ENCODE results near the gene FBXW8.

The FBXW8 gene

DNA sequence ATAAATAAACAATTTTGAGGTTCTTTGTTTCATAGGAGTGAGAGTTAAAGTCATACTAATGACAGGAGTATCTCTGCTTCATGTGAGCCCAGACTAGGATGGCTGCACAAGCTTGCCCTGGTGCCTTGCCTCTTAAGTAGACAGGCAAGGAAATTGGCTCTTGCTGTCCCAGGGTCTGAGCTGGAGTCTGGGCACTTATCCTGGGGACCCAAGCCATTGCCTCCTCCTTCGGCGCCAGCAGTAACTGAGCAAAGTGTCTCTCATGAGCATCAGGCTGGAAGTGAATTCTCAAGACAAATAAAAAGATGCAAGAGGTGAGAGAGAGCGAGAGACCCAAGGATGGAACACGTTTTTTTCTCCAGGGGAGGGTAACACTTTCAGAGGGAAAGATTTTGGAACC, 6.9 kb upstream of the FBXW8 start:
- H3K79me2 ChIP-seq (ENCODE audit: control insufficient read depth, insufficient read depth, low read length, poor library complexity), result no peaks in the 10 kb centered on the region
- no peak overlapping the region for H3K4ac ChIP-seq (ENCODE audit: low read depth, low read length)
- no peak overlapping the region for H3K27ac ChIP-seq (ENCODE audit: low read depth, low read length)
- H4K12ac ChIP-seq (ENCODE audit: low read depth, low read length), result no peak overlapping the region
- no peak overlapping the region for H2AK5ac ChIP-seq (ENCODE audit: low read length)
- no peak for DNase-seq
- no peak overlapping the region for H3K4me2 ChIP-seq (ENCODE audit: low read length)
- H3K4me3 ChIP-seq (ENCODE audit: low read depth, low read length), result no peak overlapping the region
- H2AFZ ChIP-seq (ENCODE audit: insufficient read depth, low read length, poor library complexity), result no peak overlapping the region
- H3K9ac ChIP-seq (ENCODE audit: low read length), result no peak overlapping the region
- no peak overlapping the region for H2BK120ac ChIP-seq (ENCODE audit: insufficient read depth, low read length, poor library complexity)
- no peak overlapping the region for H4K91ac ChIP-seq (ENCODE audit: low read depth, low read length)
- H3K9me3 ChIP-seq (ENCODE audit: insufficient read depth, low read depth, low read length), result no peaks in the 10 kb centered on the region
- H3K4me1 ChIP-seq (ENCODE audit: control insufficient read depth in 1 of 2, insufficient read depth in 2 of 2, low read length in 2 of 2), result no peaks in the 10 kb centered on the region
- no peak overlapping the region for H3K14ac ChIP-seq (ENCODE audit: low read length)
- no peak overlapping the region for H2BK12ac ChIP-seq (ENCODE audit: low read length)
- H4K8ac ChIP-seq (ENCODE audit: low read depth, low read length), result no peak overlapping the region
- H3K79me1 ChIP-seq (ENCODE audit: low read length), result no peaks in the 10 kb centered on the region
- H3K23ac ChIP-seq (ENCODE audit: low read length), result no peak overlapping the region
- no CpG with 5 or more reads among the region's 4 CpGs for WGBS (ENCODE audit: extremely low coverage, insufficient coverage, insufficient read length)
- no peaks in the 10 kb centered on the region for H3K36me3 ChIP-seq (ENCODE audit: control insufficient read depth in 1 of 2, insufficient read depth in 2 of 2, low read length in 2 of 2)
- no peak overlapping the region for H3K18ac ChIP-seq (ENCODE audit: low read length)
- no peak overlapping the region for H2BK5ac ChIP-seq (ENCODE audit: low read depth, low read length, poor library complexity)
- no peaks in the 10 kb centered on the region for H3K27me3 ChIP-seq (ENCODE audit: insufficient read depth, low read length)

GRCh38 chr12:116906285-116906684, 4.5 kb upstream of the FBXW8 start:
- H2AK5ac ChIP-seq (ENCODE audit: low read length), result no peak overlapping the region
- no peak for DNase-seq
- H3K79me2 ChIP-seq (ENCODE audit: control insufficient read depth, insufficient read depth, low read length, poor library complexity), result peaks cover 4% of the 10 kb centered on the region
- no peak overlapping the region for H3K4me2 ChIP-seq (ENCODE audit: low read length)
- H2BK12ac ChIP-seq (ENCODE audit: low read length), result no peak overlapping the region
- no peaks in the 10 kb centered on the region for H3K36me3 ChIP-seq (ENCODE audit: control insufficient read depth in 1 of 2, insufficient read depth in 2 of 2, low read length in 2 of 2)
- H3K4ac ChIP-seq (ENCODE audit: low read depth, low read length), result no peak overlapping the region
- H3K23ac ChIP-seq (ENCODE audit: low read length), result no peak overlapping the region
- no peak overlapping the region for H3K9ac ChIP-seq (ENCODE audit: low read length)
- no peaks in the 10 kb centered on the region for H3K4me1 ChIP-seq (ENCODE audit: control insufficient read depth in 1 of 2, insufficient read depth in 2 of 2, low read length in 2 of 2)
- no peak overlapping the region for H2BK5ac ChIP-seq (ENCODE audit: low read depth, low read length, poor library complexity)
- no CpG with 5 or more reads among the region's 4 CpGs for WGBS (ENCODE audit: extremely low coverage, insufficient coverage, insufficient read length)
- peaks cover 4% of the 10 kb centered on the region for H3K79me1 ChIP-seq (ENCODE audit: low read length)
- H3K27ac ChIP-seq (ENCODE audit: low read depth, low read length), result no peak overlapping the region
- no peak overlapping the region for H2BK120ac ChIP-seq (ENCODE audit: insufficient read depth, low read length, poor library complexity)
- no peaks in the 10 kb centered on the region for H3K9me3 ChIP-seq (ENCODE audit: insufficient read depth, low read depth, low read length)
- no peak overlapping the region for H4K8ac ChIP-seq (ENCODE audit: low read depth, low read length)
- H4K12ac ChIP-seq (ENCODE audit: low read depth, low read length), result no peak overlapping the region
- H3K4me3 ChIP-seq (ENCODE audit: low read depth, low read length), result no peak overlapping the region
- H3K14ac ChIP-seq (ENCODE audit: low read length), result no peak overlapping the region
- H2AFZ ChIP-seq (ENCODE audit: insufficient read depth, low read length, poor library complexity), result no peak overlapping the region
- no peak overlapping the region for H3K18ac ChIP-seq (ENCODE audit: low read length)
- H3K27me3 ChIP-seq (ENCODE audit: insufficient read depth, low read length), result no peaks in the 10 kb centered on the region
- H4K91ac ChIP-seq (ENCODE audit: low read depth, low read length), result no peak overlapping the region

DNA sequence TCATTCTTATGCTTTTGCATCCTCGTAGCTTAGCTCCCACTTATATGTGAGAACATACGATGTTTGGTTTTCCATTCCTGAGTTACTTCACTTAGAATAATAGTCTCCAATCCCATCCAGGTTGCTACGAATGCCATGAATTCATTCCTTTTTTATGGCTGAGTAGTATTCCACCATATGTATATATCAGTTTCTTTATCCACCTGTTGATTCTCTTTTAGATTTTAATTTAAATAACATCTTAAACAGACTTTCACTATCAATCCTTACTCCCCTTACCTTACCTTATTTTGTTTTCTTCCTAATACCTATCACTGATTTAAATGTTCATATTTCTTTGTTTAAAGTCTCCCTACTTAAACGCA, 488 bp upstream of the FBXW8 start:
- H3K9ac ChIP-seq (ENCODE audit: low read length), result no peak overlapping the region
- no peak overlapping the region for H3K14ac ChIP-seq (ENCODE audit: low read length)
- peaks cover 4% of the 10 kb centered on the region for H3K79me1 ChIP-seq (ENCODE audit: low read length)
- no peak overlapping the region for H2AK5ac ChIP-seq (ENCODE audit: low read length)
- no peak overlapping the region for H3K23ac ChIP-seq (ENCODE audit: low read length)
- H3K27me3 ChIP-seq (ENCODE audit: insufficient read depth, low read length), result no peaks in the 10 kb centered on the region
- H3K9me3 ChIP-seq (ENCODE audit: insufficient read depth, low read depth, low read length), result no peaks in the 10 kb centered on the region
- peak overlapping the region; percentile 67 for H3K4me2 ChIP-seq (ENCODE audit: low read length)
- no peak for DNase-seq
- H3K4ac ChIP-seq (ENCODE audit: low read depth, low read length), result no peak overlapping the region
- no peak overlapping the region for H2AFZ ChIP-seq (ENCODE audit: insufficient read depth, low read length, poor library complexity)
- peaks cover 0 to 2% of the 10 kb centered on the region in 2 experiments for H3K36me3 ChIP-seq (ENCODE audit: control insufficient read depth in 1 of 2, insufficient read depth in 2 of 2, low read length in 2 of 2)
- H3K4me3 ChIP-seq (ENCODE audit: low read depth, low read length), result no peak overlapping the region
- H2BK12ac ChIP-seq (ENCODE audit: low read length), result no peak overlapping the region
- H4K91ac ChIP-seq (ENCODE audit: low read depth, low read length), result no peak overlapping the region
- no peaks in the 10 kb centered on the region for H3K4me1 ChIP-seq (ENCODE audit: control insufficient read depth in 1 of 2, insufficient read depth in 2 of 2, low read length in 2 of 2)
- H4K12ac ChIP-seq (ENCODE audit: low read depth, low read length), result no peak overlapping the region
- H4K8ac ChIP-seq (ENCODE audit: low read depth, low read length), result no peak overlapping the region
- no CpG with 5 or more reads among the region's 4 CpGs for WGBS (ENCODE audit: extremely low coverage, insufficient coverage, insufficient read length)
- no peak overlapping the region for H3K27ac ChIP-seq (ENCODE audit: low read depth, low read length)
- H2BK120ac ChIP-seq (ENCODE audit: insufficient read depth, low read length, poor library complexity), result no peak overlapping the region
- H2BK5ac ChIP-seq (ENCODE audit: low read depth, low read length, poor library complexity), result no peak overlapping the region
- H3K79me2 ChIP-seq (ENCODE audit: control insufficient read depth, insufficient read depth, low read length, poor library complexity), result peaks cover 4% of the 10 kb centered on the region
- H3K18ac ChIP-seq (ENCODE audit: low read length), result no peak overlapping the region

DNA sequence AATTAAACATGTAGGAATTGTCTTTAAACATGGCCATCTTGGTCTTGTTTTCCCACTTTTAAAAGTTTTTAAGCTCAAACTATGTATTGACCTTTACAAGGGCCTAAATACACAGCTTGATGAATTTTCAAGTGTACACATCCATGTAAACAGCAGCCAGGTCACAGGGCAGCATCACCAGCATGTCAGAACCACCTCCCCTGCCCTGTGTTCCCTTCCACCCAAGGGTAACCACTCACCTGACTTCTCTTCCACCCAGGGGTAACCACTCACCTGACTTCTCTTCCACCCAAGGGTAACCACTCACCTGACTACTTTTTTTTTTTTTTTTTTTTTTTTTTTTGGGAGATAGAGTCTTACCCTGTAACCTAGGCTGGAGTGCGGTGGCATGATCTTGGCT, 4.6 kb downstream of the FBXW8 start:
- no peak overlapping the region for H3K4me2 ChIP-seq (ENCODE audit: low read length)
- H4K12ac ChIP-seq (ENCODE audit: low read depth, low read length), result no peak overlapping the region
- no peak overlapping the region for H2AFZ ChIP-seq (ENCODE audit: insufficient read depth, low read length, poor library complexity)
- H3K18ac ChIP-seq (ENCODE audit: low read length), result no peak overlapping the region
- no peak overlapping the region for H2BK5ac ChIP-seq (ENCODE audit: low read depth, low read length, poor library complexity)
- H3K4me3 ChIP-seq (ENCODE audit: low read depth, low read length), result no peak overlapping the region
- H4K91ac ChIP-seq (ENCODE audit: low read depth, low read length), result no peak overlapping the region
- H3K79me2 ChIP-seq (ENCODE audit: control insufficient read depth, insufficient read depth, low read length, poor library complexity), result peaks cover 4% of the 10 kb centered on the region
- H3K9ac ChIP-seq (ENCODE audit: low read length), result no peak overlapping the region
- no CpG with 5 or more reads among the region's 1 CpG for WGBS (ENCODE audit: extremely low coverage, insufficient coverage, insufficient read length)
- no peak overlapping the region for H3K4ac ChIP-seq (ENCODE audit: low read depth, low read length)
- peaks cover 1% of the 10 kb centered on the region for H3K9me3 ChIP-seq (ENCODE audit: insufficient read depth, low read depth, low read length)
- no peaks in the 10 kb centered on the region for H3K27me3 ChIP-seq (ENCODE audit: insufficient read depth, low read length)
- peaks cover 6% of the 10 kb centered on the region for H3K79me1 ChIP-seq (ENCODE audit: low read length)
- H3K36me3 ChIP-seq (ENCODE audit: control insufficient read depth in 1 of 2, insufficient read depth in 2 of 2, low read length in 2 of 2), result peaks cover 0 to 3% of the 10 kb centered on the region in 2 experiments
- H4K8ac ChIP-seq (ENCODE audit: low read depth, low read length), result no peak overlapping the region
- H3K23ac ChIP-seq (ENCODE audit: low read length), result no peak overlapping the region
- no peak overlapping the region for H2AK5ac ChIP-seq (ENCODE audit: low read length)
- H3K27ac ChIP-seq (ENCODE audit: low read depth, low read length), result no peak overlapping the region
- no peak for DNase-seq
- no peak overlapping the region for H2BK12ac ChIP-seq (ENCODE audit: low read length)
- no peak overlapping the region for H3K14ac ChIP-seq (ENCODE audit: low read length)
- peaks cover 5 to 11% of the 10 kb centered on the region in 2 experiments for H3K4me1 ChIP-seq (ENCODE audit: control insufficient read depth in 1 of 2, insufficient read depth in 2 of 2, low read length in 2 of 2)
- H2BK120ac ChIP-seq (ENCODE audit: insufficient read depth, low read length, poor library complexity), result no peak overlapping the region
